A204.1 (cell line): Measurements from ENCODE around the gene DIP2C.
"Not testable (repeated sequence)": the region's sequence is repeated elsewhere in the genome, so short reads cannot be mapped to it uniquely, and the experiment has no call there.

Experiments
- FAIRE-seq: peaks from 2 replicates; lab custom pipeline; 2012; peaks lifted over from hg19 to GRCh38; lab: Jason Lieb, UNC

Gene DIP2C

GRCh38 chr10:689452-690371 is at the start of gene DIP2C:
DIP2C (minus strand) TSS chr10:689668; CDS start chr10:689578, 90 bp downstream.
- no peak for FAIRE-seq

DNA sequence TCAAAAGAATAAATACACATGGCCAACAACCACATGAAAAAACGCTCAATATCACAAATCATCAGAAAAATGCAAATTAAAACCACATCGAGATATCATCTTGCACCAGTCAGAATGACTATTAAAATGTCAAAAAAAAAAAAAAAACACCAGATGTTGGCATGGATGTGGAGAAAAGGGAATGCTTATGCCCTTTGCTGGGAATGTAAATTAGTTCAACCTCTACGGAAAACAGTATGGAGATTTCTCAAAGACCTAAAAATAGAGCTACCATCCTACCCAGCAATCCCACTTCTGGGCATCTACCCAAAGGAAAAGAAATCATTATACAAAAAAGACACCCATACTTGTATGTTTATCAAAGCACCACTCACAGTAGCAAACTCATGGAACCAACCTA is 45.0 kb upstream of the DIP2C start:
- no peak for FAIRE-seq

- no peak for FAIRE-seq
These were observed 43.6 kb upstream of the DIP2C start for GRCh38 chr10:733086-733485.

DNA sequence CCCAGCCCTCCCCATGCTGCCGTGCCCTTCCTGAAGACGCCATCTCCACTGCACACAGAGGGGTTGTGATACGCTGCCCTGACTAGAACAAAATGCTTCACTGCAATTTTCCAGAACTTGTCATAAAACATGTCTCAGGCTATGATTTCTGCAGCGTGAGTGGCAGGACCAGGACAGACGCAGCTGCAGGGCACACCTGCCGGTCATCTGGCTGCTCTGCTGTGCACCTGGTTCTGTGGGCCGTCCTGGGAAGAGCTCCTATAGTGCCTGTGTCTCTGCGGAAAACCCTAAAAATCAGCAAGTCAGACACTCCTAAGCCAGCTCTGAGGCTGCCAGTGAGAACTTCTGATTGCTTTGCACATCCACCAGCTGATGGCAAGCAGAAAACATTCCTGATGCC is 39.7 kb upstream of the DIP2C start:
- no peak for FAIRE-seq

GRCh38 chr10:728603-729002 is 39.1 kb upstream of the DIP2C start:
- no peak for FAIRE-seq

GRCh38 chr10:727162-727790 is 37.8 kb upstream of the DIP2C start:
- no peak for FAIRE-seq

DNA sequence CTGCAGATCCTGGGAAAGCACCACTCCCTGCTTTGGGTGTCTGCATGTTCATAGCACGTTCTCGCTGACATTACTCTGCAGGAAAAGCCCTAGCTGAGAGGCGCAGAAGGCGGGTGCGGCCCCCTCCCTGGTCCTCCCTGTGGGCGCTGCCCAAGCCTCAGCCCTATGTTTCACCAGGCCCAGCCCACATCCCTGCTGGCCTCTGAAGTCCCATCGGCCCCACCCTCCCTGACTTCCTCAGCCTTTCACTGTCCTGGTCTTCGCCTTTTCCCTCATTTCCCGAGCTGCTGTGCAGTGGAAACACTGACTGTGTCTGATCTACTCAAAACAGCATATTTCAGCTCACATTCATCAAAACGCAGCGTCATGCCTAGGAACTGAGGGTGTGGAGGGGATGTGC is 36.3 kb upstream of the DIP2C start:
- no peak for FAIRE-seq

GRCh38 chr10:725302-725701 is 35.8 kb upstream of the DIP2C start:
- no peak for FAIRE-seq

DNA sequence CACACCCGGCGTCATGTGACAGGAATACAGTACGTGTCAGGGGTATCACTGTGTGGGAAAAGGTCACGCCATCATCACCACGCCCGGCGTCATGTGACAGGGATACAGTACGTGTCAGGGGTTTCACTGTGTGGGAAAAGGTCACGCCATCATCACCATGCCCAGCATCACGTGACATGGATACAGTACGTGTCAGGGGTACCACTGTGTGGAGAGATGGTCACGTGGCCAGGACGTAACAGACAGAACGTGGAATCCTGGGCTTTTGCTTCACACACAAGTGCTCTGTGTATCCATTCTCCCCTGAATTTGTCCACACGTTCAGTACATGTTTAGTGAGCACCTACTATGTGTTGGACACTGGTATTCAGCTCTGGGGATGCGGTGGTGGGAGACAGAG is 34.5 kb upstream of the DIP2C start:
- FAIRE-seq = no peak

DNA sequence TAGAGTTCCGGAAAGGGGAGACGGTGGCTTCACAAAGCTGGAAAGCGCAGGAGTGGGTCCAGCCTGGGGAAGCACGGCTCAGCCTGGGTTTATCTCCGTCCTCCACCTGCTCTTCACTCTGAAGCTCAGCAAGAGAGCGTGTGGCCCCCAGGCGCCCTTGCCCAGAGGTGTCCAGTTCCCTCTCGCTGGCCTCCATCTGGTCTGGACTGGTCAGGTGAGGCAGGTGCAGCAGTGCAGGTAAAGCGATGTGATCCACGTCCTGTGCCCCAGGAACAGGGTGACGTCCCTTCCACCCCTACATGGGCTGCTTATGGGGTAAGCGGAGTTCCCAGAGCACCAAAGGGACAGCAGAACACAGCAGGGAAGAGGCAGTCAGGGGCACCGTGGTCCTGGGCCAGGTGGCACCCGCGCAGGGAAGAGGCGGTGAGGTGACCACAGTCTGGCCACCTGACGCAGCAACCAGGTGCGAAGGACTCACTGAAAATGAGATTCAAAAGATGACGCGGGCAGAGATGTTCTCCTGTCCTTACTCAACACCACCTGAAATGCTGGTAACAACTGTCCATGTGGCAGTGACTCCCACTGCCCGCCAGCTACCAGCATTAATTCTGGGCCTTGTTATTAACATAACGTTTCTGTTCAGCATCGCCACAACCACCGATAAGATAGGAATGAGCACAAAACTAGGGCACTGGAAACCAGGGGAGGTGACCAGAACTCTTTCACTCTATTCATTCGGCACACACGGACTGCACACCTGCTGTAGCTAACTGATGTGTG is 33.0 kb upstream of the DIP2C start:
- no peak for FAIRE-seq

- FAIRE-seq = no peak
These were observed 28.8 kb upstream of the DIP2C start for GRCh38 chr10:718143-718700.

GRCh38 chr10:717458-717857 is 28.0 kb upstream of the DIP2C start:
- no peak for FAIRE-seq

- no peak for FAIRE-seq
These were observed 27.4 kb upstream of the DIP2C start for GRCh38 chr10:716821-717220.

- FAIRE-seq = no peak
These were observed 24.7 kb upstream of the DIP2C start for GRCh38 chr10:714214-714613.

GRCh38 chr10:712575-712974 is 23.1 kb upstream of the DIP2C start:
- no peak for FAIRE-seq

DNA sequence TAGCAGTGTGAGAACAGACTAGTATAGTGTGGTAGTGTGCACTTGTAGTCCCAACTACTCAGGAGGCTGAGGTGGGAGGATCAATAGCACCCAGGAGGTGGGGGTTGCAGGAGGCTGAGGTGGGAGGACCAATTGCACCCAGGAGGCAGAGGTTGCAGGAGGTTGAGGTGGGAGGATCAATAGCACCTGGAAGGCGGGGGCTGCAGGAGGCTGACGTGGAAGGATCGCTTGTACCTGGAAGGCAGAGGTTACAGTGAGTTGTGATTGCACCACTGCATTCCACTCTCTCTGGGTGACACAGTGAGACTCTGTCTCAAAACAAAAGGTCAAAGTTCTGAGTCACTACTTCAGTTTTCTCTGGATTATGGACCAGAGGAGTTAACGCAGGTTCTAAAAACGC is 22.6 kb upstream of the DIP2C start:
- FAIRE-seq = no peak

- no peak for FAIRE-seq
These were observed 18.4 kb upstream of the DIP2C start for GRCh38 chr10:707861-708260.

DNA sequence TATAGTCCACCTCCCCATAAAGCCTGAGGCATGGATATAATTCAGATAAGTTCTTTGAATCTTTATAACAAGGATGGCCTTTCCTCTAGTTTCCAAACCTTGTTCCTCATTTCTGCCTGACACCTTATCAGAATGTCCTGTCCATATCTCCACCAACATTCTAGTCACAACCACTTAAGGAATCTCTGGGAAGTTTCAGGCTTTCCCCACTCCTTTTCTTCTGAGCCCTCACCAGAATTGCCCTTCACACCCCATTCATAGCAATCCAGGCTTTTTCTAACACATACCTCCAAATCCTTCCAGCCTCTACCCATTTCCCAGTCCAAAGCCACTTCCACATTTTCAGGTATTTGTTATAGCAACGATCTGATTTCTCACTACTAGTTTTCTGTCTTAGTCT is 18.0 kb upstream of the DIP2C start:
- no peak for FAIRE-seq

- no peak for FAIRE-seq
These were observed 13.7 kb upstream of the DIP2C start for GRCh38 chr10:703118-703517.

DNA sequence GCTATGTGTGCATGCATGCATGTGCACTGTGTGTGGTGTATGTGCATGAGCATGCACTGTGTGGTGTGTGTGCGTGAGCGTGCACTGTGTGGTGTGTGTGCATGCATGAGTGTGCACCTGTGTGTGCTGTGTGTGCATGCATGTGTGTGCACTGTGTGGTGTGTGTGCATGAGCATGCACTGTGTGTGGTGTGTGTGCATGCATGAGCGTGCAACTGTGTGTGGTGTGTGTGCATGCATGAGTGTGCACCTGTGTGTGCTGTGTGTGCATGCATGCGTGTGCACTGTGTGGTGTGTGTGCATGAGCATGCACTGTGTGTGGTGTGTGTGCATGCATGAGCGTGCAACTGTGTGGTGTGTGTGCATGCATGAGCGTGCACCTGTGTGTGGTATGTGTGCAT is 10.7 kb upstream of the DIP2C start:
- FAIRE-seq = not testable (repeated sequence)

DNA sequence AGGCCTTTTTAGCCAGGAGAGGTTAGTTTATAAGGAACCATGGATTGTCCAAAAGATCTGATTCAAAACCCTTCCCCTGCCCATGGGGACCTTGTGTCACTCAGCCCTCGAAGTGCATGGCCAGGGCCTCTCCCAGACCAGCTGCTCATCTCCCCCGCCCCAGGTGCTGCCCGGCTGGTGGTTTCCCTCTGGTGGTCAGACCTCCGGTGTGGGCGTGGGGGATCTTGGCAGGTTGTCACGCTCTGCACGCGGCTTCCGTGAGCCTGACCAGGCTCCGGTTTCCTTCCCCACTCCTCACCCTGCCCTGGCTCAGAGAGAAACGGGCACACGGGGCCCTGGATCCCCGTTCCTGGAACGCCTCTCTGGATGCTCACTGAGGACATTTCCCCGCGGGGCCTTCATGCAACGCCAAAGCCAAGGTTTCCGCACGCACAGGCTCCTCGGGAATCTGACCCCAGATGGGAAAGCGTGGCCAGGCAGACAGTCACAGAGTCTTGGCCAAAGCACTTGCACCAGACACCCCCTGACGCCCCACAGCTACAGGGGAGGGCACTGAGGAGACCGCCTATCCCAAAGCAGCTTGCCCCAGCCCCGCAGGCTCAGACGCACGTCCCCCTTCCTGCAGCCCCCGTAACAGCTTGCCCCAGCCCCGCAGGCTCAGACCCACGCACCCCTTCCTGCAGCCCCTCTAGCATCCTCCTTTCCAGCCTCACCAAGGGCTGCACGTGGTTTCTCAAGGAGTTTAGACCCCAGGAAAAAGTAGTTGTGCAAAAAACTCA is 7.8 kb upstream of the DIP2C start:
- no peak for FAIRE-seq

DNA sequence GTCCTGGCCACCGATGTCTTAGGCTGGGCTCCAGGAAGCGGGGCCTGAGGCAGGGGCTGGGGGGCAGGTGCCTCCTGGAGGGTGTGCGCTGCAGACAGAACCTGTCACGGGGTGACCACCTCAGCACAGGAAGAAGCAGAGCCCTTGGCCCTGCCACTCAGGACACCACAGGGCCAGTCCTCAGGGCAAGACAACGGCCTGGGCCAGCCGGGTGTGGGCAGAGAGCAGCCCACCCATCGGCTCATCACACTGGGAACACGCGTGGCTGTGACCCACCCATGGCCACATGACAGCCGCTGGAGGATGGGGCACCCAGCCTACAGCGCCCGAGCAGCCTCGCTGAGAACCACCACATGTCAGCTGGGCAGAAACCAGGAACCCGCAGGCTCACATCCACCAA is 5.9 kb upstream of the DIP2C start:
- FAIRE-seq = no peak
